IMR-90 (cell line): ENCODE measurements around the gene MEGF11. TPM values are rescaled to one million over a fixed set of nuclear protein-coding genes. Genes with fewer than 3 reads are reported as not detected.

Source experiments
- ATAC-seq: fragments of 200-7000 bp; cut with Tn5 transposase; 2 replicates; pipeline ENCODE4 v1.9.1; 2020; ENCODE audit warnings: low read depth, mild to moderate bottlenecking, moderate library complexity
- BruUV-seq: library from RNA; stranded (reverse); fragments of 400-500 nt; replicated peaks from 2 replicates; lab custom pipeline; 2021; lab: Mats Ljungman, UMichigan
- CTCF ChIA-PET: fragments of 300-600 bp; formaldehyde crosslinking; extraction: SDS; loops from one replicate; lab custom pipeline; 2021; ENCODE audit warnings: antibody characterized with exemption; lab: Yijun Ruan, JAX
- POLR2A ChIA-PET: fragments of 300-600 bp; sonication (Branson Sonifier 250); formaldehyde crosslinking; loops from one replicate; lab custom pipeline; 2022; ENCODE audit warnings: antibody characterized with exemption; ENCODE audit not compliant: unreplicated experiment; lab: Charles Lee
- DNase-seq: peaks from one replicate; pipeline ENCODE4 v3.0.0; 2013
- H2AFZ ChIP-seq: replicated peaks from 2 replicates; pipeline ENCODE3; 2013; ENCODE audit warnings: low read length, mild to moderate bottlenecking; ENCODE audit not compliant: poor library complexity
- H2AK5ac ChIP-seq: 2 replicates; pipeline ENCODE4 v1.6.1; 2013; ENCODE audit warnings: low read depth, low read length, inconsistent platforms
- H2AK9ac ChIP-seq: replicated peaks from 2 replicates; pipeline ENCODE3; 2013; ENCODE audit warnings: mild to moderate bottlenecking, low read depth, low read length, moderate library complexity; ENCODE audit not compliant: poor library complexity
- H2BK120ac ChIP-seq: 2 replicates; pipeline ENCODE4 v1.6.1; 2013; ENCODE audit warnings: low read depth, low read length, inconsistent platforms
- H2BK15ac ChIP-seq: 3 replicates; pipeline ENCODE4 v1.6.1; 2013; ENCODE audit warnings: low read depth, low read length, inconsistent platforms
- H2BK20ac ChIP-seq: 2 replicates; pipeline ENCODE4 v1.6.1; 2013; ENCODE audit warnings: low read depth, mild to moderate bottlenecking, inconsistent platforms, low read length, moderate library complexity
- H2BK5ac ChIP-seq: 2 replicates; pipeline ENCODE4 v1.6.1; 2013; ENCODE audit warnings: mild to moderate bottlenecking, low read depth, low read length, inconsistent platforms; ENCODE audit not compliant: poor library complexity, severe bottlenecking
- H3K14ac ChIP-seq: replicated peaks from 2 replicates; pipeline ENCODE4 v1.6.1; 2013; ENCODE audit warnings: low read depth, low read length, inconsistent platforms
- H3K18ac ChIP-seq: 2 replicates; pipeline ENCODE4 v1.6.1; 2013; ENCODE audit warnings: low read depth, low read length, control low read depth
- H3K23ac ChIP-seq: 2 replicates; pipeline ENCODE4 v1.6.1; 2013; ENCODE audit warnings: low read depth, low read length, inconsistent platforms
- H3K27ac ChIP-seq: 2 replicates; pipeline ENCODE4 v1.5.1; 2013; ENCODE audit warnings: mild to moderate bottlenecking, control low read depth, low read length; ENCODE audit not compliant: insufficient read depth
- H3K27me3 ChIP-seq: 2 replicates; pipeline ENCODE4 v1.6.1; 2013; ENCODE audit warnings: low read length; ENCODE audit not compliant: control insufficient read depth, insufficient read depth
- H3K36me3 ChIP-seq: 2 replicates; pipeline ENCODE4 v1.6.1; 2013; ENCODE audit warnings: low read length, mixed read lengths; ENCODE audit not compliant: control insufficient read depth, insufficient read depth
- H3K4ac ChIP-seq: 2 replicates; pipeline ENCODE4 v1.6.1; 2013; ENCODE audit warnings: low read depth, low read length, inconsistent platforms
- H3K4me1 ChIP-seq: 2 replicates; pipeline ENCODE4 v1.6.1; 2013; ENCODE audit warnings: low read length, mixed read lengths; ENCODE audit not compliant: control insufficient read depth, insufficient read depth
- H3K4me2 ChIP-seq: 2 replicates; pipeline ENCODE4 v1.6.1; 2013; ENCODE audit warnings: low read depth, mild to moderate bottlenecking, control low read depth, low read length, moderate library complexity
- H3K4me3 ChIP-seq: 2 replicates; pipeline ENCODE4 v1.5.1; 2013; ENCODE audit warnings: low read depth, mild to moderate bottlenecking, control low read depth, low read length, moderate library complexity; ENCODE audit not compliant: insufficient read depth
- H3K56ac ChIP-seq: 2 replicates; pipeline ENCODE4 v1.6.1; 2013; ENCODE audit warnings: low read length, inconsistent platforms; ENCODE audit not compliant: insufficient read depth; ENCODE audit errors: extremely low read depth
- H3K79me1 ChIP-seq, 2 experiments: 2 replicates each; pipeline ENCODE4 v1.6.1; 2013; ENCODE audit warnings: low read length in 2 of 2, inconsistent platforms in 1 of 2, low read depth in 1 of 2
- H3K9ac ChIP-seq: 2 replicates; pipeline ENCODE4 v1.6.1; 2013; ENCODE audit warnings: low read depth, low read length, control low read depth
- H3K9me1 ChIP-seq: 2 replicates; pipeline ENCODE4 v1.6.1; 2013; ENCODE audit warnings: low read length, inconsistent platforms; ENCODE audit not compliant: insufficient read depth
- H3K9me3 ChIP-seq: 2 replicates; pipeline ENCODE4 v1.6.1; 2013; ENCODE audit warnings: low read length; ENCODE audit not compliant: control insufficient read depth, insufficient read depth
- H4K20me1 ChIP-seq: 2 replicates; pipeline ENCODE4 v1.6.1; 2013; ENCODE audit warnings: low read length, inconsistent platforms; ENCODE audit not compliant: insufficient read depth
- H4K5ac ChIP-seq: 2 replicates; pipeline ENCODE4 v1.6.1; 2013; ENCODE audit warnings: mild to moderate bottlenecking, low read depth, low read length, control low read depth
- H4K8ac ChIP-seq, 2 experiments: 2 replicates each; pipeline ENCODE4 v1.6.1; 2013; ENCODE audit warnings: low read depth in 2 of 2, low read length in 2 of 2, control low read depth in 1 of 2, inconsistent platforms in 1 of 2
- H4K91ac ChIP-seq: 2 replicates; pipeline ENCODE4 v1.6.1; 2013; ENCODE audit warnings: low read depth, low read length, inconsistent platforms; ENCODE audit not compliant: insufficient read depth
- CEBPB ChIP-seq: IDR thresholded peaks from 2 replicates; pipeline ENCODE4 v1.6.1; 2012; ENCODE audit warnings: low read depth, low read length, improper control_type of control experiment
- CHD1 ChIP-seq: IDR thresholded peaks from 2 replicates; pipeline ENCODE4 v1.6.1; 2012; ENCODE audit warnings: low read depth, low read length, improper control_type of control experiment
- CTCF ChIP-seq: conservative IDR thresholded peaks from 2 replicates; pipeline ENCODE4 v1.5.1; 2012; ENCODE audit warnings: mild to moderate bottlenecking, low read depth, low read length, improper control_type of control experiment
- FOS ChIP-seq: fragments of 150-350 bp; IDR thresholded peaks from 2 replicates; pipeline ENCODE4 v1.6.1; 2016; ENCODE audit warnings: low read depth, low read length
- MXI1 ChIP-seq: IDR thresholded peaks from 2 replicates; pipeline ENCODE4 v1.6.1; 2012; ENCODE audit warnings: low read depth, mild to moderate bottlenecking, low read length, moderate library complexity, borderline replicate concordance
- SMC3 ChIP-seq: fragments of 150-350 bp; IDR thresholded peaks from 2 replicates; pipeline ENCODE4 v1.6.1; 2016; ENCODE audit warnings: low read depth, mild to moderate bottlenecking, antibody characterized with exemption, low read length, moderate library complexity
- WGBS, 2 experiments: methylation state at CpG; one replicate each; pipeline versions ENCODE4 v1.1.5 to v1.1.7; 2013; ENCODE audit warnings: missing lambda C conversion rate in 2 of 2; ENCODE audit not compliant: insufficient read length in 1 of 2; ENCODE audit errors: extremely low coverage in 2 of 2; 5-methylcytosine and 5-hydroxymethylcytosine counted together
- dilution Hi-C: fragments of 300-500 bp; cut with HindIII; formaldehyde crosslinking; loops from one replicate; pipeline ENCODE4 v1.14.3; 2018; ENCODE audit warnings: low sequenced_read_pairs; ENCODE audit not compliant: unreplicated experiment
- in situ Hi-C: fragments of 300-500 bp; cut with MboI; formaldehyde crosslinking; loops from 3 replicates; pipeline ENCODE4 v1.14.3; 2019; ENCODE audit warnings: low sequenced_read_pairs, inconsistent platforms, mixed read lengths
- intact Hi-C: fragments of 100-400 bp; cut with micrococcal nuclease; formaldehyde crosslinking; loops from 2 replicates; pipeline ENCODE4 v1.10.0; 2022
- polyA plus RNA-seq, 3 experiments: library from polyadenylated mRNA; depleted of rRNA; stranded (reverse); fragments of >200 nt; gene quantifications; 2 replicates each; pipeline ENCODE4 v1.2.3, GENCODE V29; 2012; ENCODE audit warnings: low replicate concordance in 1 of 3
- total RNA-seq: library from RNA; depleted of rRNA; stranded (reverse); fragments of >200 nt; gene quantifications from 2 replicates; pipeline ENCODE4 v1.2.3, GENCODE V29; 2012
- TF ChIP-seq, protein P1 (sequence below): fragments of 150-350 bp; IDR thresholded peaks from 2 replicates; pipeline ENCODE4 v1.6.1; 2017; ENCODE audit warnings: mild to moderate bottlenecking, antibody characterized with exemption, low read length, low read depth

Gene MEGF11
- total and polyA plus RNA-seq, 2 of the 4 experiments (the other 2 are of a cell fraction) = not detected

DNA sequence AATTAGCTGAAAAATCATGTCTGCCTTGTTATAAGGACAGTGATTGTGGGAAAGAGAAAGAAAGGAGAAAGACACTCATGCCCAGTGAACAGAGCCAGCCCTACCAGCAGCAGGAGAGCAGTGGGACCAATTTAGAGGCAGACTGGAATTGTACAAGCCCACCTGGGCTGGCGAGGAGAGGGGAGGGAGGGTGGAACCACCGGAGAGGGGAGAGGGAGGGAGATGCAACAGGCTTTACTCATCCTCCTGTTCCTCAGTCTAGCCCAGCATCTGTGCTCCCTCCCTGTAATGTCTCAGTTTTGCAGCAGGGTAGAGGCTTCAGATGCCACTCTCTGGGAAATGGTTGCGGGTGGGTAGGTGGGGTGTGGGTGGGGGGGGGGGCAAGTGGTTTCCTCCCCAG, 329.5 kb downstream of the MEGF11 start:
- Histone ChIP-seq H4K8ac (no peak overlapping the region), H3K27ac (no peak overlapping the region), H4K5ac (no peak overlapping the region), H3K14ac (no peak overlapping the region), H3K9me3 (no peaks in the 10 kb centered on the region), H2AFZ (no peak overlapping the region), H3K23ac (no peak overlapping the region), H3K56ac (no peak overlapping the region), H2BK20ac (no peak overlapping the region), H2AK5ac (no peak overlapping the region), H3K4me3 (no peak overlapping the region), H3K9me1 (no peaks in the 10 kb centered on the region), H4K20me1 (no peaks in the 10 kb centered on the region; the same call in 1 of the 2 replicates), H2BK120ac (no peak overlapping the region), H3K9ac (no peak overlapping the region), H2AK9ac (no peak overlapping the region), H3K4me2 (no peak overlapping the region), H3K36me3 (no peaks in the 10 kb centered on the region), H3K79me1 (no peaks in the 10 kb centered on the region), H2BK5ac (no peak overlapping the region), H3K4ac (no peak overlapping the region), H2BK15ac (no peak overlapping the region), H3K18ac (no peak overlapping the region), H4K91ac (no peak overlapping the region), H3K4me1 (no peaks in the 10 kb centered on the region), H3K27me3 (no peaks in the 10 kb centered on the region)
- in situ Hi-C loops (loop anchor here (25.0 kb wide), 1 partner anchor 563 kb away; the partner anchor contains the start of gene SNAPC5), intact Hi-C loops (no loop called here), dilution Hi-C loops (no loop called here)
- ChIA-PET CTCF (no interaction called here), POLR2A (no interaction called here)
- BruUV-seq = no TSS peak
- no CpG with 5 or more reads among the region's 3 CpGs for WGBS, 2 experiments
- ATAC-seq (no peak), DNase-seq (no peak)
- TF ChIP-seq CEBPB = no peak
- no peak for TF ChIP-seq FOS
- no peak for TF ChIP-seq SMC3
- TF ChIP-seq, protein P1, sequence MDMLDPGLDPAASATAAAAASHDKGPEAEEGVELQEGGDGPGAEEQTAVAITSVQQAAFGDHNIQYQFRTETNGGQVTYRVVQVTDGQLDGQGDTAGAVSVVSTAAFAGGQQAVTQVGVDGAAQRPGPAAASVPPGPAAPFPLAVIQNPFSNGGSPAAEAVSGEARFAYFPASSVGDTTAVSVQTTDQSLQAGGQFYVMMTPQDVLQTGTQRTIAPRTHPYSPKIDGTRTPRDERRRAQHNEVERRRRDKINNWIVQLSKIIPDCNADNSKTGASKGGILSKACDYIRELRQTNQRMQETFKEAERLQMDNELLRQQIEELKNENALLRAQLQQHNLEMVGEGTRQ = no peak
- TF ChIP-seq CTCF = no peak
- no peak for TF ChIP-seq CHD1
- no peak for TF ChIP-seq MXI1
